Activated CD4-positive, alpha-beta T cell treated with anti-CD3 and anti-CD28 coated beads, Interleukin-2, Interleukin-4, amounts not matched to agents 100 ng/mL and 50 ng/mL, durations not matched to agents 16 hours and 8 hours (primary cell): ENCODE data around the gene TRIM2.

Experiments used
- DNase-seq: peaks from one replicate; pipeline ENCODE4 v3.0.0-alpha.2; 2020; ENCODE audit warnings: low spot score

Gene TRIM2

GRCh38 chr4:153275380-153276276 lies 71.4 kb downstream of the TRIM2 start:
- no peak for DNase-seq

DNA sequence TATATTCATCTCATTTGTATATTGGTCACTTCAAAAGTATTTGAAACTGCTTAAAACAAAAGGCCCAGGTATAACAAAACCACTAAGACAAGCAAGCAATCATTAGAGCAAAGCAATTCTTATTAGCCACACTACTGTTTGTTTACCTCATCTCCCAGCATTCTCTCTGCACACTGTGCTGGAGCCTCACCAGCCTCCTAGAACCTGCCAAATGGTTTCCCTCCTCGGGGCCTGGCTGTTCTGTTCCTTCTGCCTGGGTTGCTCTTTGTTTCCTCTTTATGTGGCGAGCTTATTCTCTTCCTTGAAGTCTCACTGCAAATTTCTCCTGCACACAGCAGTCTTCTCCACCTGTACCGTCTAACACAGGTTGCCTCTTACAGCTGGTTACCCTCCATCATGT lies 72.7 kb downstream of the TRIM2 start:
- DNase-seq, result no peak

GRCh38 chr4:153281476-153281875 lies 77.2 kb downstream of the TRIM2 start:
- DNase-seq, result no peak

DNA sequence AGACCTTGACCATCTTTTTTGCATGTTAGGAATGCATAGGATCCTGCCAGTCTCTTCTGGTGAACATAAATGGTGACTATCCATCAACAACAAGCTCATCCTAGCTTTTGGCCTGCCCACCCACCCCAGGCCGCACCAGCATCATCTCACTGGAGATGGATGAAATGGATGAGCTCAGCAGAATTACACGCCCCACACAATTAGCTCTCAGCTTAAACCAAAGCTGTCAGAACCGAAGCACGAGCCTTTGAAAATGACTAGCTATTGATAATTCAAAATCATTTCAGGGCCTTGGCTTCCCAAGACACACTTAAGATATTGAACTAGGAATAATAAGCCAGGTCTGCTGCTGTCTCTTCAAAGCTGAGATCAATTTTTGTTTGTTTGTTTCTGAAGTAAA lies 77.8 kb downstream of the TRIM2 start:
- DNase-seq, result no peak

- DNase-seq, result no peak
These were observed 79.0 kb downstream of the TRIM2 start for GRCh38 chr4:153283260-153283659.

- DNase-seq, result no peak
These were observed 85.9 kb downstream of the TRIM2 start for GRCh38 chr4:153290134-153290533.

- no peak for DNase-seq
These were observed 87.3 kb downstream of the TRIM2 start for GRCh38 chr4:153291562-153291961.

GRCh38 chr4:153292897-153293741 lies 88.9 kb downstream of the TRIM2 start:
- no peak for DNase-seq

DNA sequence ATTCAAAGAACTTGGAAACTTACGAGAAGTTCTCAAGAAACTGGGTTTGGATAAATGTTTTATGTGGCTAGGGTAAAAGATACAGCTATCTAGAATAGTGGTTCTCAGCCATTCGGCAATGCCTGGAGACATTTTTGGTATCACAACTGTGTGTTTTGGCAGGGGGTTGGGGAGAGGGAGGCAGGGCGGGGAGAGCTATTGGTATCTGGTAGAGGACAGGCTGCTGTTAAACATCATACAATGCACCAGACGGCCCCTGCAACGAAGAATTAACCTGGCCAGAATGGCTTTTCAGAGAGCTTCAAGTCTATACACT lies 89.5 kb downstream of the TRIM2 start:
- no peak for DNase-seq

DNA sequence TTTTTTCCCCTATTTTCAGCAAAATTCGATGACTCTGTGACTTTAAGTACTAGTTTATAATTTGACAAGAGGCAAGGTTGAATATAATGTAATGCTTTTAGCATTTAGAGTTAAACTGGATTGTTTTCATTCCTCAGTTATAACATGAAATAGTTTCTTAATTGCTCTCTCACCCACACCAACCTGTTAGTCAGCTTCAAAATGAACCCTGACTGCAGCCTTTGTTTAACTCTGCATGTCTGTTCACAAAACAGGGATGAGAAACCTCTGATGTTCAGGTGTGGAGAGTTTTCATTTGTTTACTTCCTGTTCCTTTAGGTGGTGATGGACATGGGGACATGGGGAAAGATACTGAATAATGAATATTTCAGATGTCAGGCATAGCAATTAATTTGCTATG lies 90.4 kb downstream of the TRIM2 start:
- no peak for DNase-seq

DNA sequence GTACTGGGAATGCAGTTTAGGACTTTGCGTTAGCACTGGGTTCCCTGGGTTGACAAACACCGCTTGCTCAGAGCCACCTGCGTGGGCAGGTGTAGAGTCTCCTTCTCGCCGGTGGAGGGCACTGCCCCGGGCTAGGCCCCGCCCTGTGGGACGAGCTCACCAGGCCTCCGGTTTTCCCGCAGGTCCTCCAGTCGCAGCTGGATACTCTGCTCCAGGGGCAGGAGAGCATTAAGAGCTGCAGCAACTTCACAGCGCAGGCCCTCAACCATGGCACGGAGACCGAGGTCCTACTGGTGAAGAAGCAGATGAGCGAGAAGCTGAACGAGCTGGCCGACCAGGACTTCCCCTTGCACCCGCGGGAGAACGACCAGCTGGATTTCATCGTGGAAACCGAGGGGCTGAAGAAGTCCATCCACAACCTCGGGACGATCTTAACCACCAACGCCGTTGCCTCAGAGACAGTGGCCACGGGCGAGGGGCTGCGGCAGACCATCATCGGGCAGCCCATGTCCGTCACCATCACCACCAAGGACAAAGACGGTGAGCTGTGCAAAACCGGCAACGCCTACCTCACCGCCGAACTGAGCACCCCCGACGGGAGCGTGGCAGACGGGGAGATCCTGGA lies 91.0 kb downstream of the TRIM2 start:
- DNase-seq, result no peak

GRCh38 chr4:153296040-153296823 lies 92.0 kb downstream of the TRIM2 start:
- DNase-seq, result no peak

- DNase-seq, result no peak
These were observed 92.9 kb downstream of the TRIM2 start for GRCh38 chr4:153297116-153297515.

- no peak for DNase-seq
These were observed 106.5 kb downstream of the TRIM2 start for GRCh38 chr4:153310793-153311192.

- no peak for DNase-seq
These were observed 110.7 kb downstream of the TRIM2 start for GRCh38 chr4:153314915-153315314.

DNA sequence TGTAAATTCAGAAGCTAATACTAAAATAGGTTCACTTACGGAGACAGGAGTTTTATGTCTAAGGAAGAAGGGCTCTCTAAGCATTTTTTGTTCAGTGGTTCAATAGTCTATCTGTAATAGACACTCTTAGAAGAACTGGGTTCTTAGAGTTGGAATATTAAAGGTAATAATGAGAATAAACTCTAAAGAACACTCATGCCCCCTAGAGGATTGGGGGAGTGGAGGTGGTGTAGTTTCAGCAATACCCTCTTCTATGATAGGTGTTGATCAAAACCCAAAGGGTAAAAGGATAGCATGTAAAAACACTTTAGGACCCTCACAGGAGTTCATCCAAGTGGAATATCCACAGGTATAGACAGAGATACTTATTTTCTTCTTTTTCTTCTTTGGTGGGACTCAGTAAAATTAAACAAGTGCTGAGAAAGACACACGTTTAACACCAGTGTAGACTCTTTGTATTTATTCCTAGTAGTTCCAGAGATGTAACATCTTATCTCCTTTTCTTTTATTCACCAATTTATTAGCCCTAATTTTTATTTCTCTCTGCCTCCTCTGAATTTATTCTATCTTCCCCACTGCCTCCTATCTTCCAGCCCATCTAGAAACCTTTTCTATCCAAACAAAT lies 114.6 kb downstream of the TRIM2 start:
- peak; percentile 39 for DNase-seq

GRCh38 chr4:153322791-153323190 lies 118.5 kb downstream of the TRIM2 start:
- no peak for DNase-seq

DNA sequence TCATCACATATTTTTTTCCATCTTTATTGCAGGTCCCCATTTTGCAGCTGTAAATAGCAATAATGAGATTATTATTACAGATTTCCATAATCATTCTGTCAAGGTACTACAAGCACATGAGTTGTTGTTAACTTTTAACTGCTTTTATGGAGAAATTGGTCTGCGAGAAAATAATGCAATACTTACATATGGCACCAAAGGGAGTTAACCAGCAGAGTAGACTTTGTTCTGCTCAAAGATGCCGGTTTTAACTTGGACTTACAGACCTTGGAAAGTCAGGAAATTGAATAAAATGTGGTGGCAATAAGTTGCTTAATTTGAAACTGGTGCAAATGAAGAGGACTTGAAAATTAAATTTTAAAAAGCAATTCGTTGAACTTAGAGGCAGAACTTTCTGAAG lies 119.8 kb downstream of the TRIM2 start:
- no peak for DNase-seq

DNA sequence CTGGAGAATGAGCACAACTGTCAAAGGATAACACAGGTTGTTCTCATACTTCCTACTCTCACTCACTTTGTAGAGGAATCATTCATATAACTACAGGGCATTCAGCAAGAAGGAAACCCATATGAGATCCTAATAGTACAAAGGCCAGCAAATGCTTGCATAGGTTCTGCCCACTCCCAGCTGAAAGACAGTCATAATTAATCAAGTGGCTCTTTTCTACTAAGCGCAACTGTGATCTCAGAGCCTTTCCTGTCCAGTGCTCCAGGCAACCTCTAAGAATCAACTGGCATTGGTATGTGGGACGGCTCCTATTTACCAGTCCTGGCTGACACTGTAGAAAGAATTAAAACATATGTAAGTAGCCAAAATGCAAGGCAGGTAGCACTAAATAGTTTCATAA lies 121.3 kb downstream of the TRIM2 start:
- no peak for DNase-seq

- DNase-seq, result no peak
These were observed 122.3 kb downstream of the TRIM2 start for GRCh38 chr4:153326513-153326912.

DNA sequence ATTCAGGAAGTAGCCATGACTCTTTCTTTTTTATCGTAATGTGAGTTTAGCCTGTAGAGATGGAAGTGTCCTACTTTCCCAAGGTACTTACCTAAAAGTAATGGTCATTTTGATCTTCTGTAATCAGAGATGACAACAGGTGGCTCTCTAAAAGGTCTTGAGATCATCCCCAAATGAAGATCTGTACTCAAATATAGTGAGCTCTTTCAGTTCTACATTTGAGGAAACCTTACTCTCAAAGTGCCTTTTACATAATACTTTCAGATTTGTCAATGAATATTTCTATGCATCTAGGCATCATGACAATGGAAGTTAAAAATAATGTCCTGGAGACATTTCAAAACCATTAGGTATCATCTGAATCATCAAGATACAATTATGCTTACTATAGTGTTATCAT lies 123.0 kb downstream of the TRIM2 start:
- DNase-seq, result no peak

GRCh38 chr4:153332936-153333335 lies 128.7 kb downstream of the TRIM2 start:
- DNase-seq, result no peak
